ENCODE data around the gene COG5.

- TF ChIP-seq SIN3A (IDR thresholded peaks at IDR 0.05; ENCODE audit: borderline replicate concordance, insufficient read depth, low read length) = no peak
- no peak for TF ChIP-seq TAF1 (IDR thresholded peaks at IDR 0.05; ENCODE audit: borderline replicate concordance, insufficient read depth, low read length)
- TF ChIP-seq POLR2AphosphoS5 (IDR thresholded peaks at IDR 0.05; ENCODE audit: low read depth, low read length) = no peak
- TF ChIP-seq REST (IDR thresholded peaks at IDR 0.05; ENCODE audit: insufficient read depth in 1 of 2, low read depth in 2 of 2, low read length in 2 of 2) = no peak
These were observed 33.8 kb upstream of the COG5 start for GRCh38 chr7:107597582-107597916.

Data from PFSK-1 (cell line).